DOHH2 (cell line): ENCODE results near the gene PMM2.

ENCODE experiments used
- EZH2phosphoT487 ChIP-seq: fragments of 200-600 bp; sonication (generic); IDR thresholded peaks from 2 replicates; pipeline ENCODE4 v1.6.1; 2017; ENCODE audit warnings: borderline replicate concordance, mild to moderate bottlenecking, antibody characterized with exemption, low read length, moderate library complexity, mixed read lengths
- TF ChIP-seq, protein P1 (sequence below): fragments of 200-600 bp; sonication (generic); IDR thresholded peaks from one replicate; pipeline ENCODE4 v1.5.1; 2014; ENCODE audit warnings: antibody characterized with exemption, mild to moderate bottlenecking, low read depth, low read length; ENCODE audit not compliant: poor library complexity, severe bottlenecking

DNA sequence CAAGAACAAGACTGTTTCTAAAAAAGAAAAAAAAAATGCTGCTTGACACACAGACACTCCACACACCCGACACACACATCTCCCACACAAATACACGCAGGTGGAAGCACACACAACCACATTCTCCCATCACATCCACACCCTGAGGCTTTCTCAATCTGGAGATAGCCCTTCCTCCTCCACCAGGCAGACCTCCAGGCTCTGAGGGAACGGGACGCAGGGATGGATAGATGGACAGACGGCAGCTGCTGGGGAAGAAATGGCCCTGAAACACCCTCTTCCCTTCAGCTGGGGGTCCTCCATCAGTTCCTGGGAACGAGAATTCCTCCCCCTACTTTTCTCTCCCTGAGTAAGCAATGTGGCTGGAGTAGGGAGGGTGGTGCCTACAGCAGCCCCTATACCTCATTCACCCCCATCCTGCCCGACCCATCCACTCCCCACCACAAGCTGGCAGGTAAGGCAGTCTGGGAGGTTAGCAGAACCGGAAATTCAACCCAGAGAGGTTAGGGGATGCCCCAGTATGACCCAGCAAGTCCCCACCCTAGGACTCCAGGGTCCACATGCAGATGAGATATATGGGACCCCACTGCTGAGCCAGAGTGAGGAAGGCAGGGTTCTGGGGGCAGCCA, 80.4 kb downstream of the PMM2 start:
- TF ChIP-seq, protein P1, sequence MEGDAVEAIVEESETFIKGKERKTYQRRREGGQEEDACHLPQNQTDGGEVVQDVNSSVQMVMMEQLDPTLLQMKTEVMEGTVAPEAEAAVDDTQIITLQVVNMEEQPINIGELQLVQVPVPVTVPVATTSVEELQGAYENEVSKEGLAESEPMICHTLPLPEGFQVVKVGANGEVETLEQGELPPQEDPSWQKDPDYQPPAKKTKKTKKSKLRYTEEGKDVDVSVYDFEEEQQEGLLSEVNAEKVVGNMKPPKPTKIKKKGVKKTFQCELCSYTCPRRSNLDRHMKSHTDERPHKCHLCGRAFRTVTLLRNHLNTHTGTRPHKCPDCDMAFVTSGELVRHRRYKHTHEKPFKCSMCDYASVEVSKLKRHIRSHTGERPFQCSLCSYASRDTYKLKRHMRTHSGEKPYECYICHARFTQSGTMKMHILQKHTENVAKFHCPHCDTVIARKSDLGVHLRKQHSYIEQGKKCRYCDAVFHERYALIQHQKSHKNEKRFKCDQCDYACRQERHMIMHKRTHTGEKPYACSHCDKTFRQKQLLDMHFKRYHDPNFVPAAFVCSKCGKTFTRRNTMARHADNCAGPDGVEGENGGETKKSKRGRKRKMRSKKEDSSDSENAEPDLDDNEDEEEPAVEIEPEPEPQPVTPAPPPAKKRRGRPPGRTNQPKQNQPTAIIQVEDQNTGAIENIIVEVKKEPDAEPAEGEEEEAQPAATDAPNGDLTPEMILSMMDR = no peak
- no peak for TF ChIP-seq EZH2phosphoT487
